ENCODE data around the gene USP9Y. TPM values are rescaled to one million over a fixed set of nuclear protein-coding genes. Genes with fewer than 3 reads are reported as not detected.

USP9Y gene
- total RNA-seq, 1 experiment from 2014 or later = 11.5 TPM

Other genes with a start within 250 kb of the USP9Y start
- gene DDX3Y, start 203.6 kb downstream of the USP9Y start, total RNA-seq (2014; rRNA removed; shearing (Covaris generic)) = 96.9 and 123 TPM in 2 replicates